Upper lobe of right lung (tissue), 1 donor: ENCODE results near the gene KCTD1. TPM values are rescaled to one million over a fixed set of nuclear protein-coding genes. Genes with fewer than 3 reads are reported as not detected.

Experiments
- ATAC-seq: fragments of 200-7000 bp; cut with Tn5 transposase; one replicate; pipeline ENCODE4 v1.9.1; 2020; ENCODE audit warnings: mild to moderate bottlenecking, moderate library complexity
- DNase-seq: peaks from one replicate; pipeline ENCODE4 v3.0.0-alpha.2; 2020
- H3K27ac ChIP-seq: fragments of 200-600 bp; one replicate; pipeline ENCODE4 v1.8.0; 2022
- H3K27me3 ChIP-seq: fragments of 200-600 bp; one replicate; pipeline ENCODE4 v1.8.0; 2022; ENCODE audit warnings: mild to moderate bottlenecking
- H3K36me3 ChIP-seq: fragments of 200-600 bp; one replicate; pipeline ENCODE4 v1.8.0; 2022
- H3K4me1 ChIP-seq: fragments of 200-600 bp; one replicate; pipeline ENCODE4 v1.8.0; 2022
- H3K4me3 ChIP-seq: fragments of 200-600 bp; one replicate; pipeline ENCODE4 v1.8.0; 2022; ENCODE audit warnings: mild to moderate bottlenecking
- H3K9me3 ChIP-seq: fragments of 200-600 bp; one replicate; pipeline ENCODE4 v1.8.0; 2022
- intact Hi-C: fragments of 100-400 bp; cut with DNase I; formaldehyde crosslinking; loops from one replicate; pipeline ENCODE4 v1.11.0; 2022
- total RNA-seq: library from RNA; stranded (reverse); fragmentation: NEBNext Ultra II Directional; extraction: Animal tissue kit (Norgen Biotek cat#: 25700); gene quantifications from one replicate; pipeline ENCODE4 v1.2.1, GENCODE V29; 2021
- TF ChIP-seq, protein P1 (sequence below): fragments of 200-600 bp; IDR thresholded peaks from one replicate; pipeline ENCODE4 v1.8.0; 2022; ENCODE audit warnings: antibody characterized with exemption
- donor health status: DM: no; HTN: yes; CAD: no; lungs with severe emphysema.

Gene KCTD1
- total RNA-seq, 1 donor from 2014 or later: 9.8 TPM

- TF ChIP-seq, protein P1, sequence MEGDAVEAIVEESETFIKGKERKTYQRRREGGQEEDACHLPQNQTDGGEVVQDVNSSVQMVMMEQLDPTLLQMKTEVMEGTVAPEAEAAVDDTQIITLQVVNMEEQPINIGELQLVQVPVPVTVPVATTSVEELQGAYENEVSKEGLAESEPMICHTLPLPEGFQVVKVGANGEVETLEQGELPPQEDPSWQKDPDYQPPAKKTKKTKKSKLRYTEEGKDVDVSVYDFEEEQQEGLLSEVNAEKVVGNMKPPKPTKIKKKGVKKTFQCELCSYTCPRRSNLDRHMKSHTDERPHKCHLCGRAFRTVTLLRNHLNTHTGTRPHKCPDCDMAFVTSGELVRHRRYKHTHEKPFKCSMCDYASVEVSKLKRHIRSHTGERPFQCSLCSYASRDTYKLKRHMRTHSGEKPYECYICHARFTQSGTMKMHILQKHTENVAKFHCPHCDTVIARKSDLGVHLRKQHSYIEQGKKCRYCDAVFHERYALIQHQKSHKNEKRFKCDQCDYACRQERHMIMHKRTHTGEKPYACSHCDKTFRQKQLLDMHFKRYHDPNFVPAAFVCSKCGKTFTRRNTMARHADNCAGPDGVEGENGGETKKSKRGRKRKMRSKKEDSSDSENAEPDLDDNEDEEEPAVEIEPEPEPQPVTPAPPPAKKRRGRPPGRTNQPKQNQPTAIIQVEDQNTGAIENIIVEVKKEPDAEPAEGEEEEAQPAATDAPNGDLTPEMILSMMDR: no peak
- Histone ChIP-seq H3K4me1 (no peaks in the 10 kb centered on the region), H3K27ac (no peak overlapping the region), H3K27me3 (no peaks in the 10 kb centered on the region), H3K4me3 (no peak overlapping the region), H3K9me3 (no peaks in the 10 kb centered on the region), H3K36me3 (no peaks in the 10 kb centered on the region)
- intact Hi-C loops: no loop called here
- DNase-seq: no peak
- ATAC-seq: no peak
These were observed 26.7 kb downstream of the KCTD1 start for GRCh38 chr18:26521617-26522016.

- H3K4me3 ChIP-seq: no peak overlapping the region
- DNase-seq (no peak), ATAC-seq (no peak)
- intact Hi-C loops: no loop called here
- TF ChIP-seq, protein P1: no peak
- no peaks in the 10 kb centered on the region for H3K4me1 ChIP-seq
- H3K9me3 ChIP-seq: no peaks in the 10 kb centered on the region
- no peaks in the 10 kb centered on the region for H3K36me3 ChIP-seq
- H3K27ac ChIP-seq: no peak overlapping the region
- no peaks in the 10 kb centered on the region for H3K27me3 ChIP-seq
These were observed 27.4 kb downstream of the KCTD1 start for GRCh38 chr18:26520974-26521373.

GRCh38 chr18:26519114-26519513 is 29.2 kb downstream of the KCTD1 start:
- Histone ChIP-seq H3K36me3 (no peaks in the 10 kb centered on the region), H3K27me3 (no peaks in the 10 kb centered on the region), H3K27ac (no peak overlapping the region), H3K4me1 (no peaks in the 10 kb centered on the region), H3K4me3 (no peak overlapping the region), H3K9me3 (no peaks in the 10 kb centered on the region)
- no peak for ATAC-seq
- TF ChIP-seq, protein P1: no peak
- intact Hi-C loops: no loop called here
- DNase-seq: no peak

DNA sequence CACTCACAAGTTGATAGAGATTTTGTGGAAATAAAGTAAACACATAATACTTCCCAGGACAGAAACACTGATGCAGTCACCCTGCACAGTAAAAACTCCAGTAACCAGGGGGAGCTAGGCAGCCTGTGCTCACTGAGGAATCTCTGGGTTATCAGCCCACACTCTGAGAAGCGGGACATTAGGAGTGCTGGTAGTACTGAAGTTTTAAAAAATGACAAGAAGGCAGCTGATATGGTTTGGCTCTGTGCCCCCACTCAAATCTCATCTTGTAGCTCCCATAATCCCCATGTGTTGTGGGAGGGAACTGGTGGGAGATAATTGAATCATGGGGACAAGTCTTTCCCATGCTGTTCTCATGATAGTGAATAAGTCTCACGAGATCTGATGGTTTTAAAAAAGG is 31.4 kb downstream of the KCTD1 start:
- no peak overlapping the region for H3K27ac ChIP-seq
- DNase-seq (no peak), ATAC-seq (no peak)
- TF ChIP-seq, protein P1: no peak
- no peaks in the 10 kb centered on the region for H3K9me3 ChIP-seq
- H3K36me3 ChIP-seq: no peaks in the 10 kb centered on the region
- no peaks in the 10 kb centered on the region for H3K4me1 ChIP-seq
- H3K4me3 ChIP-seq: no peak overlapping the region
- no peaks in the 10 kb centered on the region for H3K27me3 ChIP-seq
- intact Hi-C loops: no loop called here

GRCh38 chr18:26515643-26516487 is 32.5 kb downstream of the KCTD1 start:
- DNase-seq: no peak
- H3K4me1 ChIP-seq: peaks cover 8% of the 10 kb centered on the region
- no peaks in the 10 kb centered on the region for H3K27me3 ChIP-seq
- no peaks in the 10 kb centered on the region for H3K9me3 ChIP-seq
- TF ChIP-seq, protein P1: no peak
- H3K36me3 ChIP-seq: no peaks in the 10 kb centered on the region
- H3K27ac ChIP-seq: no peak overlapping the region
- intact Hi-C loops: no loop called here
- ATAC-seq: no peak
- H3K4me3 ChIP-seq: no peak overlapping the region
